Activated T-cell treated with anti-CD3 and anti-CD28 coated beads, Interleukin-2, amount 50 U/mL, for 48 hours (primary cell): Measurements from ENCODE around the gene TMEM154.
A peak's percentile ranks its signal among the peaks of the same experiment; 100 is the strongest.

ENCODE experiments used
- DNase-seq, 2 experiments: peaks; one replicate each; pipeline ENCODE4 v3.0.0-alpha.2; 2020

TMEM154 gene, protein sequence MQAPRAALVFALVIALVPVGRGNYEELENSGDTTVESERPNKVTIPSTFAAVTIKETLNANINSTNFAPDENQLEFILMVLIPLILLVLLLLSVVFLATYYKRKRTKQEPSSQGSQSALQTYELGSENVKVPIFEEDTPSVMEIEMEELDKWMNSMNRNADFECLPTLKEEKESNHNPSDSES

GRCh38 chr4:152679414-152680281, at the start of gene TMEM154:
TMEM154 (minus strand) TSS chr4:152679997; CDS start chr4:152679933, 64 bp downstream.
- peak; percentile 74 to 78 for DNase-seq

GRCh38 chr4:152729466-152729865, 49.7 kb upstream of the TMEM154 start:
- DNase-seq: no peak

- DNase-seq: no peak
Observed at GRCh38 chr4:152728343-152728742, 48.5 kb upstream of the TMEM154 start.

GRCh38 chr4:152727784-152728183, 48.0 kb upstream of the TMEM154 start:
- no peak for DNase-seq

GRCh38 chr4:152724494-152724893, 44.7 kb upstream of the TMEM154 start:
- no peak for DNase-seq

GRCh38 chr4:152723236-152723635, 43.4 kb upstream of the TMEM154 start:
- DNase-seq: no peak

DNA sequence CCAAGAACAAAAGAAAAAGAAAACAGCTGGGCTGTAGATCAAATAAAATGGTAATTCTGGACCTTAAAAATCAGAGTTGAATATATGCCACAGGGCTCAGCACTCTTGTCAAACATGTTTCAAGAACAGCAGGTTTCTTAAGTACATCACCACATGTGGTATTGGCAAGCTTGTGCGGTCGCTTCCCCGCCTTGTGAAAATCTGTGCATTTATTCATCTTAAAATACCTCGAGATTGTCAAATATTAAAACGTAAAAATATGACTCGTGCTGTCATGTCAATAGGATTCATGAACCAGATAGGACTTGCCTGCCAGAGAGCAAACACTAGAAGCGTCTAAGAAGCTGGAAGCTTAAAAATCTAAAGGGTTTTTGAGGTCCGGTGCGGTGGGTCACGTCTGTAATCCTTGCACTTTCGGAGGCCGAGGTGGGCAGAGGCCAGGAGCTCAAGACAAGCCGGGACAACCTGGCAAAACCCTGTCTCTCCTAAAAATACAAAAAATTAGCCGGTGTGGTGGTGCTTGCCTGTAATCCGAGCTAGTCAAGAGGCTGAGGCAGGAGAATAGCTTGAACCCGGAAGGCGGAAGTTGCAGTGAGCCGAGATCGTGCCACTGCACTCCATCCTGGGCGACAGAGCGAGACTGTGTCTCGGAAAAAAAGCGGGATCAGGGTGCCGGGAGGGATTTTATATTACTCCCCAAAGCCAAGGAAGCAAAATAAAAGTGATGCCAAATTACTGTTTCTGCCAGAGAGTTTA, 40.2 kb upstream of the TMEM154 start:
- DNase-seq: no peak

- no peak for DNase-seq
Observed at GRCh38 chr4:152719291-152719690, 39.5 kb upstream of the TMEM154 start.

DNA sequence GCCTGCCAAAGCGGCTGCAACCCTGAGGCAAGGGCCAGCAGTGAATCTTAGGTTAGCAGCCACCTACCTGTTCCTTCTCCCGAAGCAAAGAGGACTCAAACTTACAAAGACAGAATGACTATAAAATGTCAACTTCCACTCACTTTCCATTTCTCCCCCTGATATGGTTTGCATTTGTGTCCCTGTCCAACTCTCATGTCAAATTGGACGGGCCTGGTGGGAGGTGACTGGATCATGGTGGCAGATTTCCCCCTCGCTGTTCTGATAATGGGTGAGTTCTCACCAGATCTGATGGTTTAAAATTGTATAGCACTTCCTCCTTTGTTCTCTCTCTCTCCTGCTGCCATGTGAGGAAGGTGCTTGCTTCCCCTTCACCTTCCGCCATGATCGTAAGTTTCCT, 35.3 kb upstream of the TMEM154 start:
- DNase-seq: no peak

- DNase-seq: no peak
Observed at GRCh38 chr4:152713951-152714705, 34.3 kb upstream of the TMEM154 start.

GRCh38 chr4:152709675-152710438, 30.1 kb upstream of the TMEM154 start:
- DNase-seq: no peak

GRCh38 chr4:152708796-152709195, 29.0 kb upstream of the TMEM154 start:
- no peak for DNase-seq

DNA sequence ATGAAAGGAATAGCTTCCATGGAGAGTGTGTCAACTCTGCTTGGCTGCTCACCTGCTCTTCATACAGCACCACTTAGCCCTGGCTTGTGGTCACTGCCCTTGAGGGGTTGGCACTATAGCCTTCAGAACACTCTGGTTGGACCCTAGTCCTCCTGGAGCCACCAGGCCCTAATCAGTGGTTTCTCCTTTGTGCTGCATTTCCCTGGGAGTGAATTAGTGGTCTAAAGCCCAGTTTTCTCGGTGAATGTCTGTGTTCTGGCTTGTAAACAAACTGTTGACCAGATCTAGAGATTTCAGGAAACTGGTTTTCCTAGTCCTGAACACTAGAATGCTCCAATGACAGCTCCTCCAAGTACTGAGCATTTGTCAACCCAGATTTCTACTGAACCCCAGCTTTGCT, 28.6 kb upstream of the TMEM154 start:
- no peak for DNase-seq

- DNase-seq: no peak
Observed at GRCh38 chr4:152707632-152708031, 27.8 kb upstream of the TMEM154 start.

DNA sequence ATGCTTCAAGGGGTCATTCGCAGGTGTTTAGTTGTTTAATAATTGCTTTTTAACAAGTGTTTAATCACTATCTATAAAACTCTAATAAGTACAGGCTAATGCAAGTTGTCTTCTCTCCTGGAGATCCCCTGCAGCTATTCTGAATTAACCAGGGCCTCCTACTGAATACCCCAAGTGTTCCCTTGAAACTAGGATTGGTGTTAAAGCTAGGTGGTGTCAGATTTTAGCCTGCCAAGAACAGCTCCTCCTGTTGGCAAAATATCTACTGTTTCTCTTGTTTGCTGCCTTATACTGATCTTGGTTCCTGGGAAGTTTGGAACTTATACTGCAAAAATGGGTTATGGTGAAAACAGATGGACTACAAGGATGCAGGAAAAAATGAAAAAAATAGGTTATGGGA, 26.1 kb upstream of the TMEM154 start:
- no peak for DNase-seq

DNA sequence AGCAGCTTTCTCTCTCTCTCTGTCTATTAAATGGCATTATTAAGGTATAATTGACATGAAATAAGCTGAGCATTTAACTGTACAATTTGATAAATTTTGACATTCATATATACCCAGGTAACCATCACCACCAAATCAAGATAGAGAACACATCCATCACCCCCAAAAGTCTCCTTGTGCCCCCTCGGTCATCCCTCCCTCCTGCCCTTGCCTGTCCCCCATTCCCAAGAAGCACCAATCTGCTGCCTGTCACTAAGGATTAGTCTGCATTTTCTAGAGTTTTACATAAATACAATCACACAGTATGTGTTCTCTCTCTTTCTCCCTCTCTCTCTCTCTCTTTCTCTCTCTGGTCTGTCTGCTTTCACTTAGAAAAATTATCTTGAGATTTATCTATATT, 25.0 kb upstream of the TMEM154 start:
- no peak for DNase-seq

GRCh38 chr4:152700151-152700550, 20.4 kb upstream of the TMEM154 start:
- no peak for DNase-seq

- no peak for DNase-seq
Observed at GRCh38 chr4:152699313-152699712, 19.5 kb upstream of the TMEM154 start.

DNA sequence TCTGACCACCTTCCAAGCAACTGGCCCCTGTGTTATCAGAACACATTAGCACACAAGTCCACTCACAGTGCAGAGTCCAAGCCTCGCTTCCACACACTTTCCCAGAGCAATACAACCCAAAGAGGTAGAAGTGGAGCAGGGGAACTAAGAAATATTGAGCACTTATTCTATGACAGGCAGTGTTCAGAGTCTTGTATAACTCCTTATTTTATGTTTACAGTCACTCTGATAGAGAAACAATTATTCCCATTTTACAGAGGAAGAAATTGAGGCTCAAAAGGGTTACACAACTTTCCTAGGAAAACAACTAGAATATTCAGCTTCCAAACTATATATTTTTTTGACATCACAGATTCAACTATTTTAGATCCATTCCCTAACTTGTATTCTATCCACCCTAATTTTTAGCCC, 18.3 kb upstream of the TMEM154 start:
- no peak for DNase-seq

DNA sequence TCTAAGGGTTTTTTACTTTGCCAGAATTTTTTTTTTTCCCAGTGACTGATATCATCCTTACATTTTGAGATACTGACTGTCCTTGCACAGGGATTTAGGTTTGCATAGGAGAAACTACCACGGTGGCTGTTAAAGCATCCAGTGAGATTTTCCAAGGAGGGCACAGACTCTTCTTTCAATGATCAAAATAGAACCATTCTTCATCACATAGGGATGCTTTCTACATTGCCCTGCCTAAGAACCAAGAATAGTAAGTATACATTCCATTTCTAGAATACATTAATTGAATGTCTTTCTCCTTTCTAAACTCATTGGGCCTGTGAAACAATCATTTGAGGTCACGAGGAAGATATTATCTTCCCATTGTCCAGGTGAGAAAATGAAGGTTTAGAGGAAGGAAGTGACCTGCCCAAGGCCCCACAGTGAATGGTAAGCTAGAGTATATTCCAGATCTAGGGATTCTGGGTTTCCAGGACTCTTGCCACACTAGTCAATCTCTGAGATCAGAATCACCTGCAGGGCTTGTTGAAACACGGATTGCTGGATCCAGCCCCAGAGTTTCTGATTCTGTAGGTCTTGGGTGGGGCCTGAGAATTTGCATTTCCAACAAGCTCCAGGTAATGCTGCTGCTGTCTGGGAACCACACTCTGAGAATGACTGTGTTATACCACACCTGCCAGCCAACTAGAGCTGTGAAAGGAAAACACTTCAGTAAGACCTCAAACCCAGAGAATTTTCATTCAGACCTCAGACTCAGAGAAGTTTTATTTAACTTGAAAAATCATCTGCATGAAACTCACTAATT, 17.7 kb upstream of the TMEM154 start:
- no peak for DNase-seq

DNA sequence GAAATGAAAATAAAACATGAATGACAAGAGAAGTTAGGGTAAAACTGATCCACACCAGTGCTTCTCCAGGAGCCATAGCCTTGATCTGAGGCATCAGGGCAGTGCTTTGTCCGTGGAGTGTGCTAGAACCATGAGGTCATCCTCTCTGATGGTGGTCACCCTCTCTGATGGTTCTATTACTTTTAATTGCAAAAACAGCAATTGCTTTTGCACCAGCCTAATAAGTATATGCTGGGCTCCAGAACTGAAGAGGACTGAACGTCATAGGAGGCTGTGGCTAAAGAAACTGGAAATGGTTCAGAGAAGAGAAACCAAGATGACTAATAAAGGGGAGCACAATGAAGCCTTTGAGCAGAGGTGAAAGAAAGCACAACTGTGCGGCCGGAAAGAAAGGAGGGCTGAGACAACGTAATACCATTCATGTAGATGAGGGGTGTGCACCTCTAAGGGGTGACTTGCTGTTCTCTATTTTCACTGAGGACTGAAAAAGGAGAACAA, 17.0 kb upstream of the TMEM154 start:
- DNase-seq: peak; percentile 58 to 60
